GM21619 (cell line): ENCODE results near the gene SIN3A.
"Not testable (repeated sequence)": the region's sequence is repeated elsewhere in the genome, so short reads cannot be mapped to it uniquely, and the experiment has no call there.

ENCODE experiments used
- ATAC-seq: cut with Tn5 transposase; IDR thresholded peaks from one replicate; pipeline ENCODE4 v1.9.1; 2021; ENCODE audit not compliant: unreplicated experiment

Gene SIN3A

DNA sequence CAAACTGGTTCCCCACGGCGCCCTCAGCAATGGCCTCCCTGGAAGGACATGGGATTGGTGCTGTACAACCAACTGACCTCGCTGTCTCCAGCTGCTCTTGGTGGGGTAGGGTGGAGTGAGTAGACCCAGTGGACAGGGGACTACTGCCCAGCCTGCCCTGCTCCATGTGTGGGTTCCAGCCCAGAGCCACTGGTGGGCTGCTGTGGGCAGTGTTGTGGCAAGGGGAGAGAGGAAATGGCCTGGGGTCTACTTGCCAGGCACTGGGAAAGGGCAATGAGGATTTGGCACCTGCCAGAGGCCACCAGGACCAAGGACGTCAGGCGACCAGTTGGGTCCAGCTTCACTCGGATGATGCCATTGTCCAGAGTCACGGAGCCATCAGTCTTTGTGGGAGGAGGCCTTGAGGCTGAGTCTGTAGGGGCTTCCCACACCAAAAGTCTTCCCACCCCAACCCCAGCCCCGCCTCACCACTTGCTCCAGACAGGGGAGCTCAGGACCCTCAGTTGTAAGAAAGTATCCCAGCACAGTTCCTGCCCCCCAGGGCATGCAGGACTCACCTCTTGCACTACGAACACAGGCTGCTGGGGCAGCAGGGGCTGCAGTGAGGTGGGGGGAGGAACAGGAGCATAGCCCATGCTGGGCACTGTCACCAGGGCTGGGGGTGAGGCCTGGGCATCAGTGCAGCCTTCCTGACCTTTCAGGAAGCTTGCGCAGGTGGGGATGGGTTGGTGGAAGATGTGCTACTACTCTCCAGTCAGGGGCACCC is 92.5 kb downstream of the SIN3A start:
- no peak for ATAC-seq

DNA sequence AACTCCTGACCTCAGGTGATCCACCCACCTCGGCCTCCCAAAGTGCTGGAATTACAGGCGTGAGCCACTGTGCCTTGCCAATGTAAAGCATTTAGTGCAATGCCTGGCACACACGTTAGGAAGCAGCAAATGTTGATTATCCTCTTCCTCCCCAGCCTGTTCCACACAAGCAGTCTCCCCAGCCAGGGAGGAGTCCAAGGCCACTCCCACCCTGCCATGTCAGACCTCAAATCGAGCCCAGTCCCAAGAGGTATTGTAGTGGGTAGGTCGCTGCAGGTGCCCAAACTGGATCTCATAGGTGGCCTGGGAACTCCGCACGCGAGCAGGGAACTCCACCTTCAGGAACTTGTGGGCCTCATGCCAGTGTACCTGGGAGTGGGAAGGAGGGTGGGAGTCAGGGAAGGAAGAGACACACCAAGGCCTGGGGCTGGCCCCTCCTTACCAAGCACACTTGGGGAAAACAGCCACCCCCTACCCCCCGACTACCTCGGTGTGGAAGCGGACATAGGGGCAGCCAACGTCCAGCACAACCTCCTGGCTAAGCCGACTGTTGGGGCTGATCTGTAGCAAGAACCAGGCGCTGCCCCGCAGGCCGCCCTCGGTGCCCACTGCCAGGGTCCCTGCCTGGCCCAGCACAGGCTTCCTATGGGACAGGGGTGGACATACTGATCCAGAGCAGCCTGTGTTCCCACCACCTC is 93.4 kb downstream of the SIN3A start:
- no peak for ATAC-seq

DNA sequence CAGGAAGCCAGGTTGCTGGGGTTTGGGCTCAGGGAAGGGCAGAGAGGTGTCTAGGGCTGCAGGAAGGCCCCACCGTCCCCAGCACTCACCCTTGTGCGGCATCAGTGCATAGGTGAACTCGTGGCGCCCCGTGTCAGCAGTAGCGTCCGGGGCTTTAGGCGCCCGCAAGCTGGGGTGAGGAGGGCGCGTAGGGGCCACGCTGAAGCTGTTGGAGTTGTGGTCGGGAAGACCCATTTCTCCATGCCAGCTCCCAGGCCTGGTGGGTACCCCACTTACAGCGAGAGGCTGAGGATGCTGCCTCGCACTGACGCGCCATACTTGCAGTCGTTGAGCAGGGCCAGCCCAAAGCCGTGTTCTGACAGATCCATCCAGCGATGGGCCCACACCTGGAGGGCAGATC is 95.0 kb downstream of the SIN3A start:
- no peak for ATAC-seq

DNA sequence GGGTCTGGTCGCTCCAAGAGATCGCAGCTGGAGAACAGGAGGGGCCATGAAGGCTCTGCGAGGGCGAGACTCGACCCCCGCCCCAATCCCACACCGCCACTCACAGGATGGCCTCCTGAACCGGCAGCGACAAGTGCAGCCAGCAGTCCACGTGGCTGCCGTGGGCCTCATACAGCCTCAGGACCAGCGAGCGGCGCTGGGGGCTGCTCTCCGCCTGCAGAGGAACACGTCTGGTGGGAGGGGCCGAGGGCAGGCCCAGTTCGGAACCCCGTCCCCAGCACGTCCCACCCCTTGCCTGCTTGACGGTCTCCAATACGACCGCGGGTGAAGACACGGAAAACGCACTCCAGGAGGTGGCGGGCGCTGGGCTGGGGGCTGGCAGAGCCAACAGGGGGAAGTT is 95.5 kb downstream of the SIN3A start:
- no peak for ATAC-seq

DNA sequence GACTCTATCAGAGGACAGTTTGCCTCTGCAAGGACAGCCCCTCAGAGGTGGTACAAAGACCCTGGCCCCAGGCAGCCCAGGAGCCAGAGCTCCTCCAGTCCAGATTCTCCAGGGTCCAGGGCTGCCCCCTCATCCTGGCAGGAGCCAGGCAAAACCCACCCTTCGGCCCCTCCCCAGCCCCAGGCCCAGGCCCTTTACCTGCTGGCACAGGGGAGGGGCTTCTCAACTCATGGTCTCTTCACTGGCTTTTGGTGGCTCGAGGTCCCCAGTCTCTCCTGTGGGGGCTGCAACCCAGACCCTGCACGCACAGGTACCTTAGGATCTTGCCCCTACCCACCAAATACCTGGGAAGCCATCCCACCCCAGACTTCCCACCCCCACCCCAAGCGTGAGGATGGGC is 96.1 kb downstream of the SIN3A start:
- no peak for ATAC-seq

DNA sequence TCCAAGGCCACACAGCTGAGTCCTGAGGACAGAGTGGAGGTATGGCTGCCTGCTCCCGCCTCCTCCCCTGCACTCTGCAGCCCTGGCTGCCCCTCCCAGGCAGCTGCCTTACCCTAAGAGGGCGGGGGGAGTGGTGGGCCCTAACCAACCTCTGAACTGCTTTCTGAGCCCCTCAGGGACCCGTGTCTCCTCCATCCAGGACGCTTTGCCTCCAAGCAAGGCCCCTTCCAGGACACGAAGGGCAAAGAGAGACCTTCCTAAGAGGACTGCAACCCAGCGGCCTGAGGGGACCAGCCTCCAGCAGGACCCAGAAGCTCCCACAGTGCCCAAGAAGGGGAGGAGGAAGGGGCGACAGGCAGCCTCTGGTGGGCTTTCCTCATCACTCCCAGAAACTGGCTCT is 97.0 kb downstream of the SIN3A start:
- ATAC-seq, result no peak

DNA sequence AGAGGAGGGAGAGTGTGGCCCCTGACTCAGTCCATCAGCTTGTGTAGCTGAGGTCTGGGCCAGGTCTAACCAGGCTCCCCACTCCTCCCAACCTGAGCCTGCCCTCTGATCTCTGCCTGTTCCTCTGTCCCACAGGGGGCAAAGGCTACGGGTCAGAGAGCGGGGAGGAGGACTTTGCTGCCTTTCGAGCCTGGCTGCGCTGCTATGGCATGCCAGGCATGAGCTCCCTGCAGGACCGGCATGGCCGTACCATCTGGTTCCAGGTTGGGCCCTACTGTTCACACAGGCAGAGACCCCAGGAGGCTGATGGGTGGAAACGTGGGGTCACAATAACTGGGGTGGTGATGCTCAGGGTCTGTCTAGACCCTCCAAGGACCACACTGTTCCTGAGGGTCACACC is 97.9 kb downstream of the SIN3A start:
- no peak for ATAC-seq

DNA sequence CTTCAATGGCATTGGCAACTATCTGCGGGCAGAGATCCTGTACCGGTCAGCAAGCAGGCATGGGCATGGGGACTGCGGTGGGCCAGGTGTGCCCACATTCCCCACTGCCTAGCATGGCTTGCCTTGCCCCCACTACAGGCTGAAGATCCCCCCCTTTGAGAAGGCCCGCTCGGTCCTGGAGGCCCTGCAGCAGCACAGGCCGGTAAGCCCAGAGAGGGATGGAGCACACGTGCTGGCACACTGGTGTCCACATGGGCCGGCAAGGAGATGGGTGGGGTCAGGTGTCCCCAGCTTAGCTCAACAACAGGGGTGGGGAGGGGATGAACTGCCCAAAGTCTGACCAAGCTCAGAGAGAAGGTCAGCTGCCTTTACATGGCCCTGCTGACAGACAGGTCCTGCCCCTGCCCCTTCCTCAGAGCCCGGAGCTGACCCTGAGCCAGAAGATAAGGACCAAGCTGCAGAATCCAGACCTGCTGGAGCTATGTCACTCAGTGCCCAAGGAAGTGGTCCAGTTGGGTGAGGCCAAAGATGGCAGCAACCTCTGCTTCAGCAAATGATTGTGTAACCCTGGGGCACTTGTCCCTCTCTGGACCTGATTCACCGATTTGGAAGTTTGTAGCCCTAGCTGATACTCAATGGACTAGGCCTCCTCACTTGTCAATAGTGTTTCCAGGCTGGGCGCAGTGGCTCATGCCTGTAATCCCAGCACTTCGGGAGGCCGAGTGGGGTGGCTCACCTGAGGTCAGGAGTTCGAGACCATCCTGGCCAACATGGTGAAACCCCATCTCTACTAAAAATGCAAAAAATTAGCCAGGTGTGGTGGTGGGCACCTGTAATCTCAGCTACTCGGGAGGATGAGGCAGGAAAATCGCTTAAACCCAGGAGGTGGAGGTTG is 99.1 kb downstream of the SIN3A start:
- ATAC-seq, result no peak

DNA sequence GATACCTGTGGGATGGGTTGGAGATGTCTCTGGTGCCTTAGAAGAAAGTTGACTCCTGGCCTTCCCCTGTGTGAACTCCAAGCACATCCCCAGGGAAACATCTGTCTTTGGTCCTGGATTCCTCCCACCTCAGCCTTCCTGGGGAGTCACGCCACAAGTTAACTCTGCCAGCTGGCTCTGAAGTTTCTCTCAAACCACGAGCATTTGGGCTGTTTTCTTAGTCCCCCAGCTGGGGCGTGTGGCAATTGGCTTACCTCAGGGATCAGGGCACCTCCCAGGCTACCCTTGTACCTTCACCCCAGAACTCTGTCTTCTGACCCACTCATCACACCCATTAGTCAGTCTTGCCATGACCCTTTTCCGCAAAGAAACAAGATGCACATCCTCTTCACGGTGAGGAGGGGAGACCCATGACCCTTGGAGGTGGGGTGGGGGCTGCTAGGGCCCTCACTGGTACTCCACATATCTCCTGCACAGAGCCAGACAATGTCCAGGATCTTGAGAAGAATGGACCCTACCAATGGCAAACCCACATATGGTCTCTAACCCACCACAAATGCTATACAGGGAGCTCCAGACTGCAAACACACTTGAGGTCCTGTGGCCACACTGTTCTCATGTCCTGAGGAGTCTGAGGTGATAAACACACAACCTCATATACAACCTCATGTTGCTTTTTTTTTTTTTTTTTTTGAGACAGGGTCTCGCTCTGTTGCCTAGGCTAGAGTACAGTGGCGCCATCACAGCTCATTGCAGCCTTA is 100.7 kb downstream of the SIN3A start:
- ATAC-seq, result no peak

DNA sequence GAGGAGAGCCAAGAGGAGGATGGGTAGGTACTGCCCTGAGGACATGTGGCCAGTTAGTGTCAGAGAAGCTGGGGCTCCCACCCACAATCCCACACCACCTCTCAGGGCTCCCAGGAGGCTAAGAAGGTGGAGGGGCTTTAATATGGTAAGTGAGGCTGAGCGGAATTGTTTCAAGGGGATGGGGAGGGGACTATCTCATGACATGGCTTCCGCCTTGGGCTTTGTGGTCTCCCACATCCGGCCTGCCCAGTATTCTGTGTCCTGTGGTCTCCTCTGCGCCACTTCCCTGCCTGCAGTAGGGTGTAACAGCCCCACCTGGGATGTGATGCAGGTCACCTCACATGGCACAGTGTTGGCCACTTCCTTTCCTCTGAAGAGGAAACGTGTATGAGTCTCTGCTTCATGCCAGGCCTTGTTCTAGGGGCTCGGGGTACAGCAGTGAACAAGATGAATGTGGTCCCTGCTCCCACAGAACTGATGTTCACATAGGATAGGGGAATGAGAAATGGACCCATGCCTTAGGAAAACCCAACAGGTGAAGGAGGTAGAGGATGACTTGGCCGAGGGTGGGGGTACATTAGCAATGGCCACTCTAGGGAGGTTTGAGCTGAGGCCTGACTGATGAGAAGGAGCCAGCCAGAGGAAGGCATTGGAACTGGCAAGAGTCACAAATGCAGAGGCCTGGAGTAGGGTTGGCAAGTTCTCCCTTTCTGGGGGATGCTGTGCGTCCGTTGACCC is 101.5 kb downstream of the SIN3A start:
- ATAC-seq, result no peak

DNA sequence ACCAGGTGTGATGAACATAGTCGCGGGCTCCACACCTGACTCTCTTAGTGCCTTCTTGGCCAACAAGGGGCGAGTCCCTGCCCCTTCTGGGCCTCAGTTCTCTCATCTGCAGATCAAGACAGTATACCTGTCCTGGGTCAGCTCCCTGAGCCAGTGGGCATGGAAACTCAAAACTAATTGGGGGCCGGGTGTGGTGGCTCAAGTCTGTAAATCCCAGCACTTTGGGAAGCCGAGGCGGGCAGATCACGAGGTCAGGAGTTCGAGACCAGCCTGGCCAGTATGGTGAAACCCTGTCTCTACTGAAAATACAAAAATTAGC is 102.2 kb downstream of the SIN3A start:
- ATAC-seq, result not testable (repeated sequence)

DNA sequence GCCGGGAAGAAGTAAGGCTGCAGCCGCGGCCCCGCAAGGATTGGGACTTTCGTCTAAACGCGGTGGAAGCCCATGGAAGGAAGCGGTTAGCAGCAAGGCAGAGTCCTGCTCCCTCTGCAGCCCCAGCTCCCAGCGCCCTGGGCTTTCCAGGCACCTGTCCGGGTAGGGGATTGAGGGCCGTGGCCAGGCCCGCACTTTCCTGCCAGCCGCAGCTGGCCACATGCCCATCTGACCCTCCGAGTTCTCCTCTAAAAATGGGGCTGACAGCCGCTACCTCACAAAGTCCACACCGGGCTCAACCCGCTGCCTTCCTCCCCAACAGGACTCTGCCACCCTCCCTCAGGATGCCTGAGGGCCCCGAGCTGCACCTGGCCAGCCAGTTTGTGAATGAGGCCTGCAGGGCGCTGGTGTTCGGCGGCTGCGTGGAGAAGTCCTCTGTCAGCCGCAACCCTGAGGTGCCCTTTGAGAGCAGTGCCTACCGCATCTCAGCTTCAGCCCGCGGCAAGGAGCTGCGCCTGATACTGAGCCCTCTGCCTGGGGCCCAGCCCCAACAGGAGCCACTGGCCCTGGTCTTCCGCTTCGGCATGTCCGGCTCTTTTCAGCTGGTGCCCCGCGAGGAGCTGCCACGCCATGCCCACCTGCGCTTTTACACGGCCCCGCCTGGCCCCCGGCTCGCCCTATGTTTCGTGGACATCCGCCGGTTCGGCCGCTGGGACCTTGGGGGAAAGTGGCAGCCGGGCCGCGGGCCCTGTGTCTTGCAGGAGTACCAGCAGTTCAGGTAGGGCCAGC is 102.7 kb downstream of the SIN3A start:
- no peak for ATAC-seq

DNA sequence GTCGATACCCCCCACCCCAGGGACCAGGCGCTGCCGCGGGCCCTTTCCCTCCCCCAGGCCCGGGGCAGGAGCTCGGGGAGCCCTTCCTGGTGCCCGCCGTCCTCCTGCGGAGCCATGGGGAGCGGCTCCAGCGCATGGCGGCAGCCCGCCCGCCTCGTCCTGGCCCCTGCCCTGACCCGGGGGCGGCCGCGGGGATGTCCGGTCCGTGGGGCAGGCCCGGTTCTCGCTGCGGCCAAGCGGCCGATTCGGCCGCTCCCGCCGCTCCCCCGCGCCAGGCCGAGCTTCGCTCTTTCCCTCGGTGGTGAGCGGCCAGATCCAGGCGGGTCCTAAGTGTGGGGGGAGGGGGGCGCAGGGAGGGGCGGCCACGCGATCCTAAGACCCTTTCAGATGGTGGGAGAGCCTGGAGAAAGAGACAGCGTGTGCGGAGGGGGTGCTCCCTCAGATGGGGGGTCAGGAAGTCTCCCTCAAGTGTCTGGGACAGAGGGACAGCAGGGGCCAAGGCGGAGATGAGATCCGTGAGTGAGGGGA is 103.4 kb downstream of the SIN3A start:
- ATAC-seq, result no peak

DNA sequence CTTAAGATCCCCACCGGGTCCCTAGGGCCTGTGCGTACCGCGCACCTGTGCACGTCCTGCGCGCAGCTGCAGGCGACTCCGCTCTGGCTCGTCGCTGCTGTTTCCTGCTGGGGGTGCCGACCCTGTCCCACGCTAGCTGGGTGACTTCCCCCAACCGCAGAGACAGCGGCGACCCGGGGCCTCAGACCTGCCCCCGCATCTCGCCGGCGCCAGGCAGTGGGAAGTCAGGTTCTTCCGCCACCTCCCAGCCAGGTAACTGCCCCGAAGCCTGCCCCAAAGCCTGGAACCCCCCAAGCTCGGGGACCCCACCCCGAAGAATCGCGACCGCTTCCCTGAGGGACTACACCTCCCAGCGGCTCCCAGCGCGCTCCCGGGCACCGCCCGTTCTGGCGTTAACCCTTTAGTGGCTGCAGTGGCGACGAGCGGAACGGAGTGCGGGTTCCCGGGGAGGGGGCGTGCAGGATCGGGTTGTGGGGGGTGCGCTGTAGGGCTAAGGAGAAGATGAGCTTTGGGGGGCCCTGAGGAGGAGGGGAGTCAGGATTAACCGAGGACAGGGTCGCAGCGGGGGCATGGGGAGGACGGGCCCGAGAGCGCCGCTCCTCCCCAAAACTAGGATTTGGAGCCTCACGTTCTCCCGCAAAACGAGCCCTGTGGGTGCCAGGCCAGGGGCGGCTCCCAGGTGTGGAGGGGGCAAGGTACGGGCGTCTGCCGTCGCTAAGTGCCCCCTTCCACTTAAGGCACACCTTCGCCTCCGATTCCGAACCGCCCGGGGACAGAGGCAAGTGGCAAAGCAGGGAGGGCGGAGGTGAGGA is 104.1 kb downstream of the SIN3A start:
- peak; percentile 62 for ATAC-seq

DNA sequence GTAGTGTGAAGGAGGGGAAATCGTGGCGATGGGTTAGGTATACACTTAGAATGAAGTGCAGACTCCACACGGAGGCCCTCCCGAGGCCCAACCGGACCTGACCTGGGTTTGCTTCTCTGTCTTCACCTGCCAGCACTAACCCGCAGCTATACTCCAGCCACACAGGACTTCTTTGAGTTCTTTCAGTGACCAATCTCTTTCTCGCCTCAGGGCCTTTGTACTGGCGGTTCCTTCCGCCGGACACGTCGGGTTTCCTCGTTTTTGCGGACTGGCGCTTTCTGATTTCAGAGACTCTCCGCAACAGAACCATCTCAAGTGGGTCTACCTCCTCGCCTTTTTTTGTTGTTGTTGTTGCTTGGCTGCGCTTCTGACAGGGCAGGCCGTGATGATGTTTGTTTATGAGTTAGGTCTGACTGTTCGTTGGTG is 104.7 kb downstream of the SIN3A start, which contains the start of gene NEIL1:
Gene NEIL1 (plus strand): TSS at position 244 of the 426 bp plus-strand sequence. CDS start 1,867 bp downstream, outside the sequence.
- ATAC-seq, result no peak

DNA sequence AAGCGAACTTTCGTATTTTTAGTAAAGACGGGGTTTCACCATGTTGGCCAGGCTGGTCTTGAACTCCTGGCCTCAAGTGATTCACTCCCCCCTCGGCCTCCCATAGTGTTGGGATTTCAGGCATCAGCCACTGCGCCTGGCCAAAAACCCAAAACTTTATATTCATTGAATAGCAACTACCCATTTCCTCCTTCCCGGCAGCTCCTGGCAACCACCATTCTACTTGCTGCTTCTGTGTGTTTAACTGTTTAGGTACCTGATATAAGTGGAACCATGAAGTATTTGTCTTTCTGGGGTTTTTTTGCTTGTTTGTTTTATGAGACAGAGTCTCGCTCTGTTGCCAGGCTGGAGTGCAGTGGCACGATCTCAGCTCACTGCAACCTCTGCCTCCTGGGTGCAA is 107.5 kb downstream of the SIN3A start:
- not testable (repeated sequence) for ATAC-seq

DNA sequence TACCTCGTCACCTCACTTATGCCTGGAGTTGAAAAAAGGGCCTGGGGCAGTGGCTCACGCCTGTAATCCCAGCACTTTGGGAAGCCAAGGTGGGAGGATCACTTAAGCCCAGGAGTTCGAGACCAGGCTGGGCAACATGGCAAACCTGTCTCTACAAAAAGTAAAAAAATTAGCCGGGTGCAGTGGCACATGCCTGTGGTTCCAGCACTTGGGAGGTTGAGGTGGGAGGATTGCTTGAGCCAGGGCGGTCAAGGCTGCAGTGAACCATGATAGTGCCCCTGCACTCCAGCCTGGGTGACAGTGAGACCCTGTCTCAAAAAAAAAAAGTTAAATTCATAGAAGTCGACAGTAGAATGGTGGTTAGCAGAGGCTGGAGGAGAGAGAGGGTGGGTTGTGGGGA is 109.3 kb downstream of the SIN3A start:
- no peak for ATAC-seq

DNA sequence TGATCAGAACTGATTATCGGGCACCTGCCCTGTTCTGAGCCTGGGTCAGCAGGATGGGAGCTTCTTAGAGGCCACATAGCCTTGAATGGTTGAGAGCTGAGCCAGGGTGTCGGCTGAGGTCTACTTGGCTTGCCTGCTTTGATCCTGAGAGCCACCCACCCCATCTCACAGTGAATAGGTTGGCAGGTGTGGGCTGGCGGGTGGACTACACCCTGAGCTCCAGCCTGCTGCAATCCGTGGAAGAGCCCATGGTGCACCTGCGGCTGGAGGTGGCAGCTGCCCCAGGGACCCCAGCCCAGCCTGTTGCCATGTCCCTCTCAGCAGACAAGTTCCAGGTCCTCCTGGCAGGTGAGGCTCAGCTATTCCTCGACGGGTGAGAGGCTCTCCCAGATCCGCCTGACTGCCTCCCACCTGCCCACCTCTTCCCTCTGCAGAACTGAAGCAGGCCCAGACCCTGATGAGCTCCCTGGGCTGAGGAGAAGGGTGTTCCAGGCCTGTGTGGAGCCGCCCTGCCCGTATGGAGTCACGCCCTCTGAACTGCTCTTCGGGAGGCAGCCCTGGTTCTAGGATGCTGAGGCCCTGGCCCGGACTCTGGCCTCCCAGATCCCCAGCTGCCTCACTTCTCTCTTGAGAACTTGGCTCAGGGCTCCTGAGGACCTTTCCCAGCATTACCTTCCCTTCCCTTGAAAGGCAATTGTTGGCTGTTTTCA is 111.8 kb downstream of the SIN3A start:
- no peak for ATAC-seq
